ENCODE measurements around the gene PIGW. TPM values are rescaled to one million over a fixed set of nuclear protein-coding genes. Genes with fewer than 3 reads are reported as not detected.

The PIGW gene
- polyA plus RNA-seq, 2 of the 4 experiments (the other 2 are of a cell fraction), result 30.0 to 32.3 TPM

DNA sequence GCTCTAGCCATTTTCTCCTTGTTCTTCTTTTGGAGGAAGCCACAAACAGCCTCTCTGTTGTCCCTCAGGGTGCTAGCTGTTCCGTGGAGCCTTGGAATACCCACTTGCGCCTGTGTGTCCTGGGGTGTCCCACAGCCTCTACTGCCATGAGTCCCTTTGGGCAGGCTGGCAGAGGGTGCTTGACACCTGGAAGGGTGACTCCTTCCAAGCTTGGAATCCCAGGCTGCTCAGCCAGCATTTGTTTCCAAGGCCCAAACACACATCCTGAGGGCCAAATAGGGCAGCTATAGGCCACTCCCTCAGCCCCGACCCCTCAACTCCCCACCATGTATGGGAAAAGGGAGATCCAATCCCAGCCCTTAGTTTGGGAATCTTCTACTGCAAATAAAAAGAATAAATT lies 33.4 kb upstream of the PIGW start:
- Histone ChIP-seq H3K4me1 (no peaks in the 10 kb centered on the region; the same call in 2 of the 3 replicates), H3K4me3 (no peak overlapping the region), H3K4me2 (no peak overlapping the region), H3K27ac (no peak overlapping the region), H3K9me3 (no peaks in the 10 kb centered on the region)
- ChIA-PET CTCF (interaction anchor here (1.0 kb wide), 1 partner anchor 33 kb away, joined by 3 read pairs; the partner anchor contains the start of genes MYO19 and PIGW), POLR2A (interaction anchor here (0.9 to 1.1 kb wide), 2 partner anchors 24 to 44 kb away, joined by 3 to 4 read pairs; no protein-coding TSS in a partner anchor)
- no peak for FAIRE-seq
- no peak for DNase-seq (ENCODE audit: low read depth in 1 of 2, low spot score in 1 of 2)
- ATAC-seq, result no peak; a peak in 1 of 6 replicates
- no peak for TF ChIP-seq CHD2 (IDR thresholded peaks at IDR 0.05; ENCODE audit: low read length, partially characterized antibody)
- no peak for TF ChIP-seq FOSL2 (IDR thresholded peaks at IDR 0.05)
- no peak for TF ChIP-seq FOSL2 (CRISPR knock-in tag; IDR thresholded peaks at IDR 0.05)
- no peak for TF ChIP-seq SMC3 (IDR thresholded peaks at IDR 0.05)
- no peak for TF ChIP-seq CTCF (IDR thresholded peaks at IDR 0.05)
- no peak for TF ChIP-seq TP53 (CRISPR knock-in tag; IDR thresholded peaks at IDR 0.05)
- WGBS (ENCODE audit: missing lambda C conversion rate), result 94% methylated on average over 3 of the region's 3 CpGs

DNA sequence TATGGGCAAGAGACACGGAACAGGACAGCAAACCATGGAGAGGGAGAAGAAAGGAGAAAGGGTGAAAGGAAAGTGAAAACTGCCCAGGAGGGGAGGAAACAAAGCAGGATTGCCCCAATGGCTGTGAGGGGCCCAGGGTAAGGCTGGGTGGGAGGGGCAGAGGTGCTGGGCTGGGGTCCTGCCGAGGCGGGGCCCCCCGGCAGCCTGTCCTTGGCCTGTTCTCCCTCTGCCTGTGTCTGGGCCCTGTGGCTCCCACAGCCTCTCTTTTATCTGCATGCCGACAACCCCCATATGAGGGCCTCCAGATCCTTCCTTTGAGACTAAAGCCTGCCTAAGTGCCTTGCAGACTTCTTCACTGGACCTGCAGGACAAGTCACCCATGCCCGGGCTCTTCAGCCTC lies 32.8 kb upstream of the PIGW start:
- POLR2A ChIA-PET, result interaction anchor here (0.9 kb wide), 1 partner anchor 23 kb away, joined by 3 read pairs; no protein-coding TSS in a partner anchor
- CTCF ChIA-PET, result no interaction called here

GRCh38 chr17:36503456-36504155 lies 31.2 kb upstream of the PIGW start:
- DNase-seq (ENCODE audit: low read depth in 1 of 2, low spot score in 1 of 2) (no peak), FAIRE-seq (no peak), ATAC-seq (0 out of 6 replicates have a peak, but pooled peaks of 1 of the 2 experiments have one; percentile 4)
- WGBS (ENCODE audit: missing lambda C conversion rate), result 93% methylated on average over 5 of the region's 7 CpGs
- TF ChIP-seq CTCF (IDR thresholded peaks at IDR 0.05) (no peak), JUN (IDR thresholded peaks at IDR 0.05) (no peak), RARB (CRISPR knock-in tag; IDR thresholded peaks at IDR 0.05) (no peak)
- ChIA-PET POLR2A (interaction anchor here (1.0 kb wide), 1 partner anchor 31 kb away, joined by 3 read pairs; the partner anchor contains the start of gene MYO19), CTCF (interaction anchor here (0.8 to 3.3 kb wide), 3 partner anchors 11 to 31 kb away, joined by 3 to 16 read pairs (median 4); partner anchors contain the start of genes MYO19 and PIGW)
- Histone ChIP-seq H3K4me3 (no peak overlapping the region), H3K9me3 (no peaks in the 10 kb centered on the region), H3K4me2 (no peak overlapping the region), H3K4me1 (no peaks in the 10 kb centered on the region; the same call in 2 of the 3 replicates), H3K27ac (no peak overlapping the region)

More for the DNA sequence above, 32.8 kb upstream of the PIGW start:
- DNase-seq (ENCODE audit: low read depth in 1 of 2, low spot score in 1 of 2), result no peak
- Histone ChIP-seq H3K4me3 (no peak overlapping the region), H3K27ac (no peak overlapping the region), H3K9me3 (no peaks in the 10 kb centered on the region), H3K4me2 (no peak overlapping the region), H3K4me1 (no peaks in the 10 kb centered on the region; the same call in 2 of the 3 replicates)
- TF ChIP-seq FOXS1 (CRISPR knock-in tag; IDR thresholded peaks at IDR 0.05) (no peak), BHLHE40 (IDR thresholded peaks at IDR 0.05; ENCODE audit: low read depth, low read length) (no peak), RNF2 (IDR thresholded peaks at IDR 0.05; ENCODE audit: borderline replicate concordance, low read depth) (no peak), ZSCAN20 (CRISPR knock-in tag; IDR thresholded peaks at IDR 0.05) (no peak), ZFP36 (IDR thresholded peaks at IDR 0.05; ENCODE audit: borderline replicate concordance, partially characterized antibody) (no peak), KDM5A (IDR thresholded peaks at IDR 0.05) (no peak), CBX8 (IDR thresholded peaks at IDR 0.05) (no peak), CHD4 (IDR thresholded peaks at IDR 0.05; ENCODE audit: borderline replicate concordance) (no peak), SMC3 (IDR thresholded peaks at IDR 0.05) (no peak), EHF (CRISPR knock-in tag; IDR thresholded peaks at IDR 0.05) (no peak), ATOH8 (CRISPR knock-in tag; IDR thresholded peaks at IDR 0.05; ENCODE audit: low read depth) (no peak), RARB (CRISPR knock-in tag; IDR thresholded peaks at IDR 0.05) (no peak), RAD21 (conservative IDR thresholded peaks at IDR 0.05 in 1 of 2, IDR thresholded peaks at IDR 0.05 in 1 of 2) (no peak), CEBPB (IDR thresholded peaks at IDR 0.05) (no peak), EP300 (IDR thresholded peaks at IDR 0.05) (no peak), TFCP2L1 (CRISPR knock-in tag; IDR thresholded peaks at IDR 0.05) (no peak), JUNB (IDR thresholded peaks at IDR 0.05) (no peak)
- TF ChIP-seq, protein P1, sequence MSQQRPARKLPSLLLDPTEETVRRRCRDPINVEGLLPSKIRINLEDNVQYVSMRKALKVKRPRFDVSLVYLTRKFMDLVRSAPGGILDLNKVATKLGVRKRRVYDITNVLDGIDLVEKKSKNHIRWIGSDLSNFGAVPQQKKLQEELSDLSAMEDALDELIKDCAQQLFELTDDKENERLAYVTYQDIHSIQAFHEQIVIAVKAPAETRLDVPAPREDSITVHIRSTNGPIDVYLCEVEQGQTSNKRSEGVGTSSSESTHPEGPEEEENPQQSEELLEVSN (IDR thresholded peaks at IDR 0.05; ENCODE audit: borderline replicate concordance, low read depth), result no peak
- TF ChIP-seq, protein P2, sequence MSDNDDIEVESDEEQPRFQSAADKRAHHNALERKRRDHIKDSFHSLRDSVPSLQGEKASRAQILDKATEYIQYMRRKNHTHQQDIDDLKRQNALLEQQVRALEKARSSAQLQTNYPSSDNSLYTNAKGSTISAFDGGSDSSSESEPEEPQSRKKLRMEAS (IDR thresholded peaks at IDR 0.05), result no peak
- TF ChIP-seq, protein P3, sequence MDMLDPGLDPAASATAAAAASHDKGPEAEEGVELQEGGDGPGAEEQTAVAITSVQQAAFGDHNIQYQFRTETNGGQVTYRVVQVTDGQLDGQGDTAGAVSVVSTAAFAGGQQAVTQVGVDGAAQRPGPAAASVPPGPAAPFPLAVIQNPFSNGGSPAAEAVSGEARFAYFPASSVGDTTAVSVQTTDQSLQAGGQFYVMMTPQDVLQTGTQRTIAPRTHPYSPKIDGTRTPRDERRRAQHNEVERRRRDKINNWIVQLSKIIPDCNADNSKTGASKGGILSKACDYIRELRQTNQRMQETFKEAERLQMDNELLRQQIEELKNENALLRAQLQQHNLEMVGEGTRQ (IDR thresholded peaks at IDR 0.05), result no peak
- 92% methylated on average over 6 of the region's 6 CpGs for WGBS (ENCODE audit: missing lambda C conversion rate)
- no peak for FAIRE-seq
- ATAC-seq, result no peak

All from A549 (cell line).